GM18868 (cell line): ENCODE results near the gene FOXO4.
A peak's percentile ranks its signal among the peaks of the same experiment; 100 is the strongest.
"Not testable (repeated sequence)": the region's sequence is repeated elsewhere in the genome, so short reads cannot be mapped to it uniquely, and the experiment has no call there.

Source experiments
- ATAC-seq: cut with Tn5 transposase; IDR thresholded peaks from one replicate; pipeline ENCODE4 v1.9.1; 2021; ENCODE audit warnings: mild to moderate bottlenecking, moderate library complexity; ENCODE audit not compliant: unreplicated experiment

The FOXO4 gene

DNA sequence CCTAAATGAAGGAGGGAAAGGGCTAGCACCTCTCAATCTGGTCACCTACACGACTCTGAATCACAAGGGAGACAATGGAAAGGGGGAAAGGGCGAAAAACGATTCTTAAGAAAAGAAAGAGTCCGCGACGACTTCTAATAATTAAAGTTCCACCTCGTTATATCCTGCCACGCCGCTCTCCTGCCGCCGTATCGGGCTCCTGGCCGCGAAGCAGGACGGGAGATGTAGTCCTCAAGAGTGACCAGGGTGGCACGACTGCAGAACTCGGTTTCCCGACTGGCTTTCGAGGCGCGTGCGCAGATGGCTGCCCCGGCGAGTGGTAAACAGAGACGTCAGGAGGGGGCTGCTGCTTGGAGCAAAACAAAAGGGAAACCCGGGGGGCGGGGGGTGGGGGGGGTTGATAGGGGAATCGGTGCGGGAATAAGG lies at the start of gene FOXO4:
Gene FOXO4, plus strand, starts transcription at position 297 of the 426 bp plus-strand sequence. CDS start 678 bp downstream, outside the sequence.
- peak; percentile 91 for ATAC-seq

GRCh38 chrX:71047891-71048290 lies 47.8 kb upstream of the FOXO4 start:
- ATAC-seq: not testable (repeated sequence)

- no peak for ATAC-seq
These were observed 42.9 kb upstream of the FOXO4 start for GRCh38 chrX:71052721-71053120.

DNA sequence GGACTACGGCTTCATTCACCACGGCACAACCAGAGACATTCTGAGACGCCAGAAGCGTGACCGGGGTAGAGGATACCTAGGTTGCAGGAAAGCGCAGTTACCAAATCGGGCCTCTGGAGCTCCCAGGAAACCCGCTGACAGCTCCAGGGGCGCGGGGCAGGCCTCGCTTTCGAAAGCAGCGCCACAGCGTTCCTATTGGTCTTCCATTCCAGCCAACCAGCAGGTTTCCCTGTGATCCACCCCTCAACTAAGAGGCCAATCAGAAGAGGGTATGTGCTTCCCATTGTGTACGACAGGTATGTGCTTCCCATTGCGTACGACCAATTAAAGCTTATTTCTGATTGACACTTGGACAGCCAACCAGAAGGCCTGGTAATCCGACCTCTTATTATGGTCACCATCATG lies 42.4 kb upstream of the FOXO4 start:
- no peak for ATAC-seq

DNA sequence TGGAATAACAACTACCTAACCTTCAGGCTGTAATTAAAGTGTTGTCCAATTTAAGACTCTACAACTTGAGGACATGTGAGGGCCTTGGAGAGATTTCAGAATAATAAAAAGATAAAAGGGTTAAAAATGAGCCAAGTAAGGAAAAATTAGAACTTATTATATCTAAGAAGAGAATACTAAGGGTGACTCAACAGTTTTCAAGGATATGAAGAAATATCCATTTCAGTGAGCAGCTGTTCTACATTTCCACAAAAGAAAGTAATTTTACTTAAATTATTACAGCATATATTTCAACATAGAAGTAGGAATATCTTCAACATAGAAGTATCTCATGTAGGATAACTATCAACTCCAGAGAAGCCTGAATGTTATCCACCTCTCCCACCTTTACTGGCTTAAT lies 38.8 kb upstream of the FOXO4 start:
- no peak for ATAC-seq

DNA sequence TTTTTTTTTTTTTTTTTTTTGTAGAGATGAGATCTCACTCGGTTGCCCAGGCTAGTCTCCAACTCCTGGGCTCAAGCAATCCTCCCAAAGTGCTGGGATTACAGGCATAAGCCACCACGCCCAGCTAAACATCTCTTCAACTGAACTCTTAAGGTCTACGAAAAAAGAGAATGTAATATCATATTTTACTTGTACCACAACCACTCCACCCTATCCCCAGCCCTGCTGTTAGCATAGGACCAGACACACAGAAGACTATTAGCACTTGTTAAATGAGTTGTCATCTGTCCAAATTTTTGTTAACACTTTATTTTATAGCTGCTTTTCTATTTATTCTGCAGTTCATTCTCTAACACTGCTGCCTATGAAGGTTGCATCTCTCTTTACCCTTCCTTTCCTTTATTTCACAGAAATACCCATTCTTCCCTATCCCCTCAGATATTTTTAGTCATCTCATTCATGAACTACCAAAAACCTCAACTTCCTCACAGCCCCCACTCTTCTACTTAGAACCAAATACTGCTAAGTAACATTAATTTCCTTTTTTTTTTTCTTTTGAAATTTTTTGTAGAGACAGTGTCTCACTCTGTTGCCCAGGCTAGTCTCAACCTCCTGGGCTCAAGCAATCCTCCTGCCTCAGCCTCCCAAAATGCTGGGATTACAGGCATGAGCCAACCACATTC lies 37.7 kb upstream of the FOXO4 start:
- no peak for ATAC-seq

- no peak for ATAC-seq
These were observed 35.5 kb upstream of the FOXO4 start for GRCh38 chrX:71060127-71060526.

DNA sequence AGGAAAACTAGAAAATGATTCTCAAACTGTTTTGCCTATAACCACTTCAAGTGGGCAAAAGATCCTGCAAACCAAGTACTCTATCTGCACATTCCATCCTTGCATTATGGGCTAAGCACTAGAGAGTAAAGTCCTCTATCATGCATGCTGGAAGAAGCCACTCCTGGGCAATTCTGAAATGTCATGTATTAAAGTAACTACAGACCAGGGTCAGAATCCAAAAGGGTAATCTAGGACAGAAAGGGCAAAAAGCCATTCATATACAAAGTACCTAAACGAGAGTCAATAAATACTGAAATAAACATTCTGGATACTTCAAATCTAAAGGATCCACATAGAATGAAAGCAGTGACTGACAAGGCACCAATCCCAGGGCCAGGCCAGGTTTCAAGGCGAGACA lies 28.6 kb upstream of the FOXO4 start:
- no peak for ATAC-seq

DNA sequence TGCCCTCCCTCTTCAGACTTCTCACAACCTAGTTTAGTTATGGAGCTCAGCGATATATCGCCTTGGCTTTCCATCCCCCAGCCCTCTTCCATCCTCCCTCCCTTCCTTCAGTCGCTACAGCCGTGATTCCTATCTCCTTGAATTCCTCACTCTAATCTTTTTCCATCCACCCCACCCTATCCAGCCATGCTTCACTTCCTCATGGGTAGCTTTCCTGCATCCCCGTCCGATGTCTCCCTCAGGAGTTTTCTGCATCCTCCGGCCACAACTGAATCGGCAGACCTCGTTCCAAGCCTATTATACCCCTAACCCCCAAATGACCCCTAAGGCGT lies 28.0 kb upstream of the FOXO4 start:
- ATAC-seq: no peak

- peak; percentile 96 for ATAC-seq
These were observed 27.4 kb upstream of the FOXO4 start, which contains the start of gene SNX12 for GRCh38 chrX:71068044-71068918. TSS of gene SNX12 (minus strand) at chrX:71068334. CDS start at chrX:71068306, 28 bp downstream.

DNA sequence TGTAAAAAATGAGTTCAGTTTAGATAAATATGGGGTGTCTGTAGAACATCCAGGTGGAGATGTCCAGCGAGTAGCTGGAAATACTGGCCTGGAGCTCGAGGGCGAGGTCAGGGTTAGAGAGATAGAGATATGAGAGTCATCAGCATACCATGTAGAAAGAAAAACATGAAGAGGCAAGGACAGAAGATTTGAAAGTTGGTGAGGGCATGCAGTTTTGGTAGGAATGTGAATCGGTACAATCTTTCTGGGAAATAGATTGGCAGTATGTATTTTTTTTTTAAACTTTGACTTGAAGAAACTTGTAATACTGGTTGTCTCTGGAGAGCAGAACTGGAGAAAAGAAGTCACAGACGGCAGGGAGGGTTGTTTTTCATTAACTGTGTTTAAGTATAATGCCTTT lies 25.1 kb upstream of the FOXO4 start:
- ATAC-seq: no peak

DNA sequence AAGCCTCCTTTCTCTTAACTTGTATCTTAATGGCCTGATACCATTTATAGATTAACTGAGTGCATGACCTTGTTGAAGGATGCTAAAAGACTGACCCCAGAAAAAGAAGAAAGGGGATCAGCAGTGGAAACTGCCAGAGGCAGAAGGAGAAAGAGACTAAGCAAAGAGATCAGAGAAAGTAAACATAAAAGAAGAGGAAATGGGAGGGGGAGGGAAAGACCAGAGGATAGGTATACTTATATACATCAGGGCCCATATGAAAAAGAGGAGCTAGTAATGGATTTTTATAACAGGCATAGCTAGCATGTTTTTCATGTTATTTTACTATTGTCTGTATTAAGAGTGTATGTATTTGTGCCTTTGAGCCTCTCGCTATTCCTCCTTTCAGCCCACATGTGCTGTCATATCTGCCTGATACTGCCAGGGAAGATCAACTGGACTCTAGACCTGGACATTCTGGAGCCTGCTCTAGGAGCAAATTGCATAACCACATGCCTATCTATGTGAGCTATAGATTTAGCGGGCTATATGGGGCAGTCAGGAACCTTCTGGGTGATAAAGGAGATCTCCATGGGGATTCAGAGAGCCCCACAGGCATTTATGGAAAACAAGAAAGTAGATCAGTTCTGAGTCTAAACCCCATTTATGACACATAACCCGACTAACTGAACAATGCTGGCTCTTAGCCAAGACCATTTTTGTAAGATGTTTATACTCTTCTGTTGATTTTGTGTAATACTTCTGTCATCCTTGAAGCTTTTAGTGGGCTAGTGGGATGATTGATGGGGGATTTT lies 14.1 kb upstream of the FOXO4 start:
- no peak for ATAC-seq

- no peak for ATAC-seq
These were observed 13.5 kb upstream of the FOXO4 start for GRCh38 chrX:71082124-71082647.

DNA sequence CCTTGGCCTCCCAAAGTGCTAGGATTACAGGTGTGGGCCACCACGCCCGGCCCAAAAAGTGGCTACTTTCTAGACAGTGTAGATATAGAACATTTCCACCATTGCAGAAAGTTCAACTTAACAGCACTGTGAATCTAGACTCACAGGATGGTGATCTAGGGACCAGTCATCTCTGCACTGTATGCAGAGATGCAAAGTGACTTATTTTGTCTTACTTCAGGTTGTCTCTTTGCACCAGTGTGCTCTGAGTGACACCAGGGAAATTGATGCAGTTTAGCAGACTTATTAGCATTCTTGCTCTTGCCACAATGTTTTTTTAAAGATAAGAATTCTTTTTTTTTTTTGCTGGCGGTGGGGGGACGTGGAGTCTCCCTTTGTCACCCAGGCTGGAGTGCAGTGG lies 12.8 kb upstream of the FOXO4 start:
- no peak for ATAC-seq

DNA sequence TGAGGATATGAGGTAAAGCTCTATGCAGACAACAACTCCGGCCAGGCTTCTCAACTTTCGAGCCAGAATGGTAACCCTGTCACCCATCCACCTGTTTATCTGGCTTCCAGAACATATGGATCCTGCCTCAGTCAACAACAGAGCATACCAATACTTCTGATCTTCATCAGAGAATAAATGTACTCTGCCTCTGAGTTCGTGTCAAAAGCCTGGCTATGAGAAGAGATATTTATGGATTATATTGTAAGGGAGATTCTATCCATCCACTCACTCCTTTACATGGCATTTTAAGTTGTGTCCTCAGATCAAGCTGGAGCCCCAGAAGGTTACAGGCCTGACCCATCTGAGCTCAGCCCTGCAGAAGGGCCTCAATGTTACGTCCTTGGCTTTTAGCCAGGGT lies 9.8 kb upstream of the FOXO4 start:
- ATAC-seq: no peak

DNA sequence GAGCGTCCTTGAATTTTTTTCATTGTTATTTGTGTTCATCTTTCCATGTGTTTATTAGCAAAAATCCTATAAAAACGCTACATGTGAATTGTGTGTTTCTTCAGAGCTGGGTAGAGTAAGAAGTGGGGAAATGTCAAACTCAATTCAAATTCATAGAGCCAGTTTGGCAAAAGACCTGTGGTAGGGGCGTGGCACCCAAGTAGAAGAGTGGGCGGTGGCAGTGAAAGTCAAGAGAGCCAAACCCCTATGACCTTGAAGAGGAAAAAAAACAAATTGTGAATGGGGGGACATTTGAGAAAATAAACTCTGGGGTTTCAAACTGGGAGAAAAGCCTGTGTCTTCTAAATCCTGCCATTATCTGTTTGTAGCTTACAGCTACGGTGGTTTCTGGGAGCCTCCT lies 4.4 kb upstream of the FOXO4 start:
- no peak for ATAC-seq

GRCh38 chrX:71095033-71095432 lies 618 bp upstream of the FOXO4 start:
- peak; percentile 13 for ATAC-seq

GRCh38 chrX:71095981-71096759 lies 519 bp downstream of the FOXO4 start:
- peak; percentile 23 for ATAC-seq

DNA sequence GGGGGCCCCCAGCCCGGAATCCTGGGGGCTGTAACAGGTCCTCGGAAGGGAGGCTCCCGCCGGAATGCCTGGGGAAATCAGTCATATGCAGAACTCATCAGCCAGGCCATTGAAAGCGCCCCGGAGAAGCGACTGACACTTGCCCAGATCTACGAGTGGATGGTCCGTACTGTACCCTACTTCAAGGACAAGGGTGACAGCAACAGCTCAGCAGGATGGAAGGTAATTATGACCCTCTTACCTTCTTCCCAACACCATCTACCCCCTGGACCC lies 1.0 kb downstream of the FOXO4 start:
- no peak for ATAC-seq

DNA sequence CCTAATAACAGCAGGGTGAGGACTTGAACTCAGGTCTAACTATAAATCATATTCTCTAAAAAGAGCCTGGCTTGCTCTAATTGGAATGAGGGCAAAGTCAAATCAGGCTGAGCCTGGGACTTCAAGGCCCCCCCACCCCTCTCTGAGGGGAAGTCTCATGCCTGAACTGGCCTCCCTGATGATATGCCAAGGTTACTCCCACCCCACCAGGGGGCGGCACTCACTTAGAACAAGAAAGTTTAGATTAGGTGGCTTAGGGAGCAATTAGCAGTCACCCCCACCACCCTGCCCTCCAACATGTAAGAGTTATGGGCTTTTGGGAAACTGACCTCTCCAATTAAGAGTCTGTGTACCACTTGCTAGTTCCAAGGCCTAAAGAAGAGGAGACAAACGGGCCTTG lies 2.7 kb downstream of the FOXO4 start:
- ATAC-seq: peak; percentile 47
